Measurements from ENCODE around the gene SPTSSB. TPM values are rescaled to one million over a fixed set of nuclear protein-coding genes. Genes with fewer than 3 reads are reported as not detected.

Gene SPTSSB
- total RNA-seq, 2 experiments from 2014 or later, result not detected

DNA sequence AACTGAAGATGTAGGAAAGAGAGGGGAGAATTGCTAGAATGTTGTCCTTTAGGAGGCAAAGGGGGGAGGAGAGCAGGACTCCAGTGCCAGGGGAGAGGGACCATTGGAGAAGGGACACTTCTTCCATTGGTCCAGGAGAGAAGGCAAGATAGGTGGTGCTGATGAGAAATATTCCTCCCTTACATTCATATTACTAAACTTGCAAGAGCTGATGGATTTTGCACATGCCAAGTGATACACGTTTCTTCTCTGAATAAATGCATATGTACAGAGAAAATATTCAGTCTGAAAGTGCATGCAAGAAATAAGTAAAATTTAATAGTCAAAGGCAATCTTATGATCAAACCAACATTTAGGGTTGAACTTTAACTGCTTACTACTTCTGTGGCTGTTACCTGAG lies 21.5 kb upstream of the SPTSSB start:
- Histone ChIP-seq H3K9me2 (ENCODE audit: insufficient read depth, low read length) (no peaks in the 10 kb centered on the region), H3K9me3 (ENCODE audit: low read length) (no peaks in the 10 kb centered on the region), H3K36me3 (ENCODE audit: insufficient read depth, low read length) (no peaks in the 10 kb centered on the region), H3K4me1 (ENCODE audit: insufficient read depth, low read length, poor library complexity, severe bottlenecking) (no peaks in the 10 kb centered on the region), H4K20me1 (ENCODE audit: insufficient read depth, low read length) (no peaks in the 10 kb centered on the region), H3K27ac (ENCODE audit: low read depth, low read length, poor library complexity, severe bottlenecking) (no peak overlapping the region), H3K4me2 (ENCODE audit: low read length) (no peak overlapping the region), H3K4me3 (ENCODE audit: low read depth, low read length, poor library complexity, severe bottlenecking) (no peak overlapping the region), H2AFZ (ENCODE audit: low read length) (no peak overlapping the region), H3K79me2 (ENCODE audit: insufficient read depth, low read depth, low read length) (no peaks in the 10 kb centered on the region)
- CTCF ChIA-PET (ENCODE audit: unreplicated experiment), result no interaction called here
- POLR2A ChIA-PET, result interaction anchor here (0.6 to 2.3 kb wide), 2 partner anchors 10 to 104 kb away, joined by 3 to 7 read pairs; no protein-coding TSS in a partner anchor
- DNase-seq (ENCODE audit: low spot score), result no peak
- intact Hi-C loops (cut with micrococcal nuclease; ENCODE audit: unreplicated experiment), result no loop called here
- no TSS peak for BruUV-seq (replicated peaks)
- TF ChIP-seq EZH2phosphoT487 (IDR thresholded peaks at IDR 0.05; ENCODE audit: borderline replicate concordance, low read depth, low read length), result no peak
- TF ChIP-seq, protein P1, sequence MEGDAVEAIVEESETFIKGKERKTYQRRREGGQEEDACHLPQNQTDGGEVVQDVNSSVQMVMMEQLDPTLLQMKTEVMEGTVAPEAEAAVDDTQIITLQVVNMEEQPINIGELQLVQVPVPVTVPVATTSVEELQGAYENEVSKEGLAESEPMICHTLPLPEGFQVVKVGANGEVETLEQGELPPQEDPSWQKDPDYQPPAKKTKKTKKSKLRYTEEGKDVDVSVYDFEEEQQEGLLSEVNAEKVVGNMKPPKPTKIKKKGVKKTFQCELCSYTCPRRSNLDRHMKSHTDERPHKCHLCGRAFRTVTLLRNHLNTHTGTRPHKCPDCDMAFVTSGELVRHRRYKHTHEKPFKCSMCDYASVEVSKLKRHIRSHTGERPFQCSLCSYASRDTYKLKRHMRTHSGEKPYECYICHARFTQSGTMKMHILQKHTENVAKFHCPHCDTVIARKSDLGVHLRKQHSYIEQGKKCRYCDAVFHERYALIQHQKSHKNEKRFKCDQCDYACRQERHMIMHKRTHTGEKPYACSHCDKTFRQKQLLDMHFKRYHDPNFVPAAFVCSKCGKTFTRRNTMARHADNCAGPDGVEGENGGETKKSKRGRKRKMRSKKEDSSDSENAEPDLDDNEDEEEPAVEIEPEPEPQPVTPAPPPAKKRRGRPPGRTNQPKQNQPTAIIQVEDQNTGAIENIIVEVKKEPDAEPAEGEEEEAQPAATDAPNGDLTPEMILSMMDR (conservative IDR thresholded peaks at IDR 0.05; ENCODE audit: low read length), result no peak

DNA sequence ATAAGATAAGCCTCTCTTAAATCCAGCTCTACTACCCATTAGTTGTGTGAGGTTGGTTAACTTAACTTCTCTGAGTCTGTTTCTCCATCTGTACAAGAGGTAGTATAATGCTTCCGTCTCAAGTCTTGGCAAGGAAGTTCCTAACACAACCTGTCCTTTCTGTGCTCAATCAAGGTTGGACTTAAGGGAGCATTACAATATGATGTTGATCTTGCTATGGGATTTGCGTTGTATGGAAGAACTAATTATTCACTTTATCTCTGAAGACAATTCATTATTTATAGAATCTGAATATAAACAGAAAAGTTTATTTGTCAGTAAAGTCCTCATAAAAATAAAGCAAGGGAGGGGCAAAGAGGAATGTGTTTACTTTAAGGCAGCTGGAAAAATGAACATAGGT lies 18.9 kb upstream of the SPTSSB start:
- intact Hi-C loops (cut with micrococcal nuclease; ENCODE audit: unreplicated experiment), result no loop called here
- no peaks in the 10 kb centered on the region for H4K20me1 ChIP-seq (ENCODE audit: insufficient read depth, low read length)
- H3K9me3 ChIP-seq (ENCODE audit: low read length), result no peaks in the 10 kb centered on the region
- TF ChIP-seq EZH2phosphoT487 (IDR thresholded peaks at IDR 0.05; ENCODE audit: borderline replicate concordance, low read depth, low read length), result no peak
- TF ChIP-seq, protein P1 (conservative IDR thresholded peaks at IDR 0.05; ENCODE audit: low read length), result no peak
- no peak overlapping the region for H3K4me3 ChIP-seq (ENCODE audit: low read depth, low read length, poor library complexity, severe bottlenecking)
- H3K9me2 ChIP-seq (ENCODE audit: insufficient read depth, low read length), result no peaks in the 10 kb centered on the region
- ChIA-PET CTCF (ENCODE audit: unreplicated experiment) (no interaction called here), POLR2A (no interaction called here)
- H3K79me2 ChIP-seq (ENCODE audit: insufficient read depth, low read depth, low read length), result no peaks in the 10 kb centered on the region
- no peaks in the 10 kb centered on the region for H3K4me1 ChIP-seq (ENCODE audit: insufficient read depth, low read length, poor library complexity, severe bottlenecking)
- BruUV-seq (replicated peaks), result no TSS peak
- H3K4me2 ChIP-seq (ENCODE audit: low read length), result no peak overlapping the region
- H3K27ac ChIP-seq (ENCODE audit: low read depth, low read length, poor library complexity, severe bottlenecking), result no peak overlapping the region
- no peak overlapping the region for H2AFZ ChIP-seq (ENCODE audit: low read length)
- H3K36me3 ChIP-seq (ENCODE audit: insufficient read depth, low read length), result no peaks in the 10 kb centered on the region
- no peak for DNase-seq (ENCODE audit: low spot score)

- Histone ChIP-seq H2AFZ (ENCODE audit: low read length) (no peak overlapping the region), H3K4me2 (ENCODE audit: low read length) (no peak overlapping the region), H4K20me1 (ENCODE audit: insufficient read depth, low read length) (no peaks in the 10 kb centered on the region), H3K36me3 (ENCODE audit: insufficient read depth, low read length) (no peaks in the 10 kb centered on the region), H3K9me2 (ENCODE audit: insufficient read depth, low read length) (no peaks in the 10 kb centered on the region), H3K4me3 (ENCODE audit: low read depth, low read length, poor library complexity, severe bottlenecking) (no peak overlapping the region), H3K79me2 (ENCODE audit: insufficient read depth, low read depth, low read length) (no peaks in the 10 kb centered on the region), H3K4me1 (ENCODE audit: insufficient read depth, low read length, poor library complexity, severe bottlenecking) (no peaks in the 10 kb centered on the region), H3K9me3 (ENCODE audit: low read length) (no peaks in the 10 kb centered on the region), H3K27ac (ENCODE audit: low read depth, low read length, poor library complexity, severe bottlenecking) (no peak overlapping the region)
- ChIA-PET CTCF (ENCODE audit: unreplicated experiment) (no interaction called here), POLR2A (interaction anchor here (1.0 kb wide), 1 partner anchor 14 kb away, joined by 3 read pairs; no protein-coding TSS in a partner anchor)
- BruUV-seq (replicated peaks), result no TSS peak
- TF ChIP-seq, protein P1 (conservative IDR thresholded peaks at IDR 0.05; ENCODE audit: low read length), result no peak
- intact Hi-C loops (cut with micrococcal nuclease; ENCODE audit: unreplicated experiment), result no loop called here
- DNase-seq (ENCODE audit: low spot score), result no peak
Observed at GRCh38 chr3:161389445-161390035, 18.2 kb upstream of the SPTSSB start.
